ENCODE data around the gene CCDC177. TPM values are rescaled to one million over a fixed set of nuclear protein-coding genes. Genes with fewer than 3 reads are reported as not detected.
A peak's percentile ranks its signal among the peaks of the same experiment; 100 is the strongest.

Gene CCDC177
- total and polyA plus RNA-seq, 9 of the 15 experiments (the other 6 are each of a cell fraction or from before 2014, with no cell fraction given), result not detected

GRCh38 chr14:69611172-69612013 lies 36.7 kb upstream of the CCDC177 start, which contains the start of gene SUSD6 (continued):
- TF ChIP-seq PRDM10 (IDR thresholded peaks at IDR 0.05; ENCODE audit: partially characterized antibody) (peak; percentile 13), DMBX1 (CRISPR knock-in tag; IDR thresholded peaks at IDR 0.05; ENCODE audit: borderline replicate concordance) (no peak), BHLHE40 (IDR thresholded peaks at IDR 0.05; ENCODE audit: low read length) (no peak), TOE1 (IDR thresholded peaks at IDR 0.05; ENCODE audit: borderline replicate concordance) (no peak), TOE1 (CRISPR knock-in tag; IDR thresholded peaks at IDR 0.05; ENCODE audit: borderline replicate concordance, low read depth) (no peak), C11orf30 (IDR thresholded peaks at IDR 0.05; ENCODE audit: low read depth) (no peak), ZNF76 (CRISPR knock-in tag; IDR thresholded peaks at IDR 0.05; ENCODE audit: borderline replicate concordance) (no peak), HNRNPL (IDR thresholded peaks at IDR 0.05; ENCODE audit: low read depth, low read length) (no peak), MITF (IDR thresholded peaks at IDR 0.05) (no peak), NR2C2 (CRISPR knock-in tag; IDR thresholded peaks at IDR 0.05) (no peak), NR2C2 (tag; IDR thresholded peaks at IDR 0.05) (peak; percentile 64), ADNP (tag; IDR thresholded peaks at IDR 0.05) (no peak), ZNF143 (CRISPR knock-in tag; IDR thresholded peaks at IDR 0.05) (no peak), CBX5 (IDR thresholded peaks at IDR 0.05; ENCODE audit: borderline replicate concordance, low read depth) (no peak), MEIS2 (IDR thresholded peaks at IDR 0.05; ENCODE audit: partially characterized antibody) (no peak), STAT5A (IDR thresholded peaks at IDR 0.05; ENCODE audit: borderline replicate concordance, low read length) (no peak), ZFP91 (CRISPR knock-in tag; IDR thresholded peaks at IDR 0.05) (peak; percentile 96), NRF1 (conservative IDR thresholded peaks at IDR 0.05 in 1 of 2, IDR thresholded peaks at IDR 0.05 in 1 of 2) (peak; percentile 78 to 81), HDAC2 (IDR thresholded peaks at IDR 0.05) (no peak), BACH1 (tag; IDR thresholded peaks at IDR 0.05) (no peak)
- TF ChIP-seq, protein P1, sequence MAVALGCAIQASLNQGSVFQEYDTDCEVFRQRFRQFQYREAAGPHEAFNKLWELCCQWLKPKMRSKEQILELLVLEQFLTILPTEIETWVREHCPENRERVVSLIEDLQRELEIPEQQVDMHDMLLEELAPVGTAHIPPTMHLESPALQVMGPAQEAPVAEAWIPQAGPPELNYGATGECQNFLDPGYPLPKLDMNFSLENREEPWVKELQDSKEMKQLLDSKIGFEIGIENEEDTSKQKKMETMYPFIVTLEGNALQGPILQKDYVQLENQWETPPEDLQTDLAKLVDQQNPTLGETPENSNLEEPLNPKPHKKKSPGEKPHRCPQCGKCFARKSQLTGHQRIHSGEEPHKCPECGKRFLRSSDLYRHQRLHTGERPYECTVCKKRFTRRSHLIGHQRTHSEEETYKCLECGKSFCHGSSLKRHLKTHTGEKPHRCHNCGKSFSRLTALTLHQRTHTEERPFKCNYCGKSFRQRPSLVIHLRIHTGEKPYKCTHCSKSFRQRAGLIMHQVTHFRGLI (CRISPR knock-in tag; IDR thresholded peaks at IDR 0.05), result no peak
